HG02678 (cell line): ENCODE data around the gene GPR137.

ENCODE experiments used
- ATAC-seq: cut with Tn5 transposase; IDR thresholded peaks from one replicate; pipeline ENCODE4 v1.9.1; 2021; ENCODE audit warnings: mild to moderate bottlenecking, moderate library complexity; ENCODE audit not compliant: unreplicated experiment

GPR137 gene

GRCh38 chr11:64263021-64263946 lies 22.4 kb upstream of the GPR137 start:
- ATAC-seq = no peak

- no peak for ATAC-seq
Observed at GRCh38 chr11:64263947-64264317, 21.7 kb upstream of the GPR137 start.

- no peak for ATAC-seq
Observed at GRCh38 chr11:64264371-64264852, 21.2 kb upstream of the GPR137 start.

GRCh38 chr11:64265176-64266160 lies 20.2 kb upstream of the GPR137 start:
- no peak for ATAC-seq

- ATAC-seq = no peak
Observed at GRCh38 chr11:64266339-64266738, 19.3 kb upstream of the GPR137 start.

GRCh38 chr11:64267207-64267945 lies 18.3 kb upstream of the GPR137 start:
- no peak for ATAC-seq

GRCh38 chr11:64268025-64268892 lies 17.4 kb upstream of the GPR137 start:
- no peak for ATAC-seq

GRCh38 chr11:64268893-64269539 lies 16.6 kb upstream of the GPR137 start:
- ATAC-seq = peak; percentile 6

GRCh38 chr11:64269540-64270220 lies 16.0 kb upstream of the GPR137 start:
- ATAC-seq = peak; percentile 73

- no peak for ATAC-seq
Observed at GRCh38 chr11:64275031-64275800, 10.4 kb upstream of the GPR137 start.

- no peak for ATAC-seq
Observed at GRCh38 chr11:64275841-64276240, 9.8 kb upstream of the GPR137 start.

GRCh38 chr11:64276653-64277431 lies 8.8 kb upstream of the GPR137 start:
- no peak for ATAC-seq

GRCh38 chr11:64278576-64279190 lies 7.0 kb upstream of the GPR137 start:
- ATAC-seq = no peak

GRCh38 chr11:64281957-64282770 lies 3.5 kb upstream of the GPR137 start:
- no peak for ATAC-seq

GRCh38 chr11:64283092-64283491 lies 2.6 kb upstream of the GPR137 start:
- no peak for ATAC-seq
